ENCODE data around the gene ANKRD27.

DNA sequence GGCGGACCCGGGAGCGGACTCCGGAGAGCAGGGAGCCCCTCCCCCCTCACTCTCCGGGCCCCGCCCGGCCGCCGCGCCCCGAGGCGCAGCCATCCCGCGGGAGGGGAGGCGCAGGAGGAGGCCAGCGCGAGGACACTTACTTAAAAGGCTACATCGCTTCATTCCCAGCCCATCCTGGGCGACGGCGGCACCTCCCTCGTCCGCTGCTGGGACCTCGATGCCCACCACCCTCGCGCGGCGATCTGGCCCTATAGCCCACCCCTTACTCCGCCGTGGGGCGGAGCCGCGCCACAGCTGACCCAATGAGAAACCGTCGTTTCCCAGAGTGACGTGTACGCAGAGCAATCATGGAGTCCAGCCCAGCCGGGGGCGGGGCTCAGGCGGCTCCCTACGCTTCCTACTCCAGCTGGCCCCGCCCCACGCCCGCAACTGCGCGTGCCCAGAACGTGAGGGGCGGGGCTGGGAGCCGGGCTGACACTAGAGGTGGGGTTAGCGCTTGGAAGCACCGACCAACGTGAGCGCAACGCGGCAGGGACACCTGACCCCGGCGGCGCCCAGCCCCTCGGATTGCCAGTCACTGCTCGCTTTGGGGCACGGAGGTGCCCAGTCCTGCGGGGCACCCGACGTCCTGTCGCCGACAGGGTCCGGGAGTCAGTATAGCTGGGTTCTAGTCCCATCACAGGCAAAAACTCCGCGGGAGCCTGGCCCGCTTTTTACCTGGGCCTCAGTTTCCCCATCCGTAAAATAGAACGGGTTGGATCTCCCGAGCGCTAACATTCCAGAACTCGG lies at the start of gene ANKRD27:
- no peak for TF ChIP-seq CTCF (IDR thresholded peaks at IDR 0.05)
- no peak for TF ChIP-seq EZH2 (IDR thresholded peaks at IDR 0.05; ENCODE audit: borderline replicate concordance, insufficient read depth, low read depth, low read length, poor library complexity, severe bottlenecking)
